ENCODE data around the gene LIPM. TPM values are rescaled to one million over a fixed set of nuclear protein-coding genes. Genes with fewer than 3 reads are reported as not detected.
"Not testable (repeated sequence)": the region's sequence is repeated elsewhere in the genome, so short reads cannot be mapped to it uniquely, and the experiment has no call there.

LIPM gene
- total and polyA plus RNA-seq, 2 experiments from 2014 or later: not detected

DNA sequence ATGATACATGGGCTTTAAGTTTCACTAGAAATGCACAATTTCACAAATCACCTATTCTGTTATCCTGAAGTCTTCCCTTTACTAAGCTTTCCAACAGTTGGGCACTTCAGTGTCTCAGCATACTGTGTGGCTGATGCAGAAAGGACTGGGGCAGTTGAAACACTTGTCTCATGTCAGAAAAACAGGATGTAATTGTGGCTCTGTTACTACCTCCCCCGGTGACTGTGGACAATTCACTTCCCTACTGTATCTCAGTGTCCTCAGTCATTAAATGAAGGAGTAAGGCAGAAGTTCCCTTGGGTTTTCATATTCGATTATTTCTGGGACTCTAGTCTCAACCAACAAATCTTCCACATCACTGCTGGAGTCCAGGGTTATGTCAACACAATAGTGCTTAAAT lies 31.2 kb downstream of the LIPM start:
- Histone ChIP-seq H2AFZ (no peak overlapping the region), H3K9me3 (ENCODE audit: low read depth) (no peaks in the 10 kb centered on the region), H4K20me1 (ENCODE audit: insufficient read depth) (no peaks in the 10 kb centered on the region), H3K4me2 (ENCODE audit: unreplicated experiment) (no peak overlapping the region), H3K27ac (no peak overlapping the region), H3K27me3 (replicated peaks; ENCODE audit: insufficient read depth) (no peaks in the 10 kb centered on the region), H3K36me3 (ENCODE audit: low read depth) (no peaks in the 10 kb centered on the region), H3K4me3 (no peak overlapping the region), H3K9me2 (ENCODE audit: insufficient read depth) (no peaks in the 10 kb centered on the region), H3K4me1 (ENCODE audit: insufficient read depth) (no peaks in the 10 kb centered on the region), H3K79me2 (ENCODE audit: insufficient read depth) (no peaks in the 10 kb centered on the region), H3K9ac (no peak overlapping the region), H3F3A (ENCODE audit: insufficient read depth) (no peaks in the 10 kb centered on the region)
- no peak for DNase-seq
- WGBS, 2 experiments (ENCODE audit: low coverage in 1 of 2, low lambda C conversion rate in 2 of 2, missing lambda C conversion rate in 2 of 2): 44 to 50% methylated on average over 2 of the region's 2 CpGs
- TF ChIP-seq EZH2phosphoT487 (IDR thresholded peaks at IDR 0.05; ENCODE audit: insufficient read depth, low read depth) (no peak), EZH2 (IDR thresholded peaks at IDR 0.05; ENCODE audit: insufficient read depth, poor library complexity, severe bottlenecking) (no peak)
- in situ Hi-C loops (cut with MboI): loop anchor here (10.0 kb wide), 1 partner anchor 381 kb away; no protein-coding TSS in a partner anchor

DNA sequence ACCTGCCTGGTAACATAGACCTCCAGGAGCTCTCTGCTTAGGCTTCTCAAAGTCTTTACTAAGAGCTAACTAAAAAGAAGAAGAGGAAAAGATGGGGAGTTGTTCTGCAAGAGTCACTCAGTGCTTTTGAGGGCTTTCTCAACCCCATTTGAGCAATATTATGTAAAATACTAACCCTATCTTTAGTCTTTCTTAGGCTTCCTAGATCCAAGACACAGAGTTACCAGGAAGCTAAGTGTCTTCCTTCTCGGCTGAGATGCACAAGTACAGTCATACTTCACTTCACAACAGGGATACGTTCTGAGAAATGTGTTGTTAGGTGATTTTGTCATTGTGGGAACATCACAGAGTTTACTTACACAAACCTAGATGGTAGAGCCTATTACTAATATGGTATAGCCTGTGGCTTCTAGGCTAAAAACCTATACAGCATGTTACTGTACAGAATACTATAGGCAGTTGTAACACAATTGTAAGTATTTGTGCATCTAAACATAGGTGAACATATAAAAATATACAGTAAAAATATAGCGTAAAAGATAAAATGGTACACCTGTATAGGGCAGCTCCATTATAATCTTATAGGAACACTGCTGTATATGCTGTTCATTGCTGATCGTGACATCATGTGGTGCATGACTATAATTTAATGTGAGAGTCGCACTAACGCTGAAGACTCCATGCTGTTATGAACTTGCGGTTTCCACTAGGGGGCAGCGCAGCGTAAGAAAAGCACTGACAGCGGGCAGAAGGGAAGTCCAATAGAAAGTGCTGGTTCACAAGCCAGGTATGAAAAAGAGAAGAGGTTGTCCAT lies 32.8 kb downstream of the LIPM start:
- Histone ChIP-seq H3K4me3 (no peak overlapping the region), H2AFZ (no peak overlapping the region), H3K79me2 (ENCODE audit: insufficient read depth) (no peaks in the 10 kb centered on the region), H3K9me2 (ENCODE audit: insufficient read depth) (no peaks in the 10 kb centered on the region), H4K20me1 (ENCODE audit: insufficient read depth) (no peaks in the 10 kb centered on the region), H3K36me3 (ENCODE audit: low read depth) (no peaks in the 10 kb centered on the region), H3K4me1 (ENCODE audit: insufficient read depth) (no peaks in the 10 kb centered on the region), H3K27ac (no peak overlapping the region), H3K4me2 (ENCODE audit: unreplicated experiment) (no peak overlapping the region), H3K9ac (no peak overlapping the region), H3K27me3 (replicated peaks; ENCODE audit: insufficient read depth) (no peaks in the 10 kb centered on the region), H3F3A (ENCODE audit: insufficient read depth) (no peaks in the 10 kb centered on the region), H3K9me3 (ENCODE audit: low read depth) (no peaks in the 10 kb centered on the region)
- WGBS, 2 experiments (ENCODE audit: low coverage in 1 of 2, low lambda C conversion rate in 2 of 2, missing lambda C conversion rate in 2 of 2): 19 to 22% methylated on average over 10 of the region's 10 CpGs
- in situ Hi-C loops (cut with MboI): loop anchor here (5.0 to 10.0 kb wide), 2 partner anchors 102 to 379 kb away; no protein-coding TSS in a partner anchor
- peak; percentile 90 for DNase-seq
- TF ChIP-seq EZH2 (IDR thresholded peaks at IDR 0.05; ENCODE audit: insufficient read depth, poor library complexity, severe bottlenecking): no peak
- TF ChIP-seq EZH2phosphoT487 (IDR thresholded peaks at IDR 0.05; ENCODE audit: insufficient read depth, low read depth): no peak

DNA sequence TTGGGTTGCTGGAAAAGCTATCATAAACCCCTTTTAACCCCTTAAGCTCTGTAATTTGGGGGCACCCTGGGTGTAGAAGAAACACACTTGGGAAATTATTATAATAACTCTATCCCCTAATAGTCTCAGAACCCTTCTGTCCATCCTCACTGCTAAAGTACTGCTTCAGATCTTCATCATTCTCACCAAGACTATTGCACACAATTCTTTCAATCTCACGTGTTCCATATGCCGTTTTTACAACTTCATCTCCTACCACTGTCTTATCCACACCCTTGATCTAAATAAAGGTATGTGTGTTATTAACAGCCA lies 33.3 kb downstream of the LIPM start:
- Histone ChIP-seq H3K36me3 (ENCODE audit: low read depth) (no peaks in the 10 kb centered on the region), H3F3A (ENCODE audit: insufficient read depth) (no peaks in the 10 kb centered on the region), H3K27me3 (replicated peaks; ENCODE audit: insufficient read depth) (no peaks in the 10 kb centered on the region), H2AFZ (no peak overlapping the region), H3K9me3 (ENCODE audit: low read depth) (no peaks in the 10 kb centered on the region), H3K4me3 (no peak overlapping the region), H3K27ac (no peak overlapping the region), H3K9ac (no peak overlapping the region), H3K79me2 (ENCODE audit: insufficient read depth) (no peaks in the 10 kb centered on the region), H3K9me2 (ENCODE audit: insufficient read depth) (no peaks in the 10 kb centered on the region), H4K20me1 (ENCODE audit: insufficient read depth) (no peaks in the 10 kb centered on the region), H3K4me2 (ENCODE audit: unreplicated experiment) (no peak overlapping the region), H3K4me1 (ENCODE audit: insufficient read depth) (no peaks in the 10 kb centered on the region)
- TF ChIP-seq EZH2phosphoT487 (IDR thresholded peaks at IDR 0.05; ENCODE audit: insufficient read depth, low read depth): no peak
- no peak for TF ChIP-seq EZH2 (IDR thresholded peaks at IDR 0.05; ENCODE audit: insufficient read depth, poor library complexity, severe bottlenecking)
- no peak for DNase-seq
- WGBS, 2 experiments (ENCODE audit: low coverage in 1 of 2, low lambda C conversion rate in 2 of 2, missing lambda C conversion rate in 2 of 2): 0% methylated on average over 2 of the region's 2 CpGs
- in situ Hi-C loops (cut with MboI): loop anchor here (5.0 to 10.0 kb wide), 2 partner anchors 101 to 379 kb away; no protein-coding TSS in a partner anchor

DNA sequence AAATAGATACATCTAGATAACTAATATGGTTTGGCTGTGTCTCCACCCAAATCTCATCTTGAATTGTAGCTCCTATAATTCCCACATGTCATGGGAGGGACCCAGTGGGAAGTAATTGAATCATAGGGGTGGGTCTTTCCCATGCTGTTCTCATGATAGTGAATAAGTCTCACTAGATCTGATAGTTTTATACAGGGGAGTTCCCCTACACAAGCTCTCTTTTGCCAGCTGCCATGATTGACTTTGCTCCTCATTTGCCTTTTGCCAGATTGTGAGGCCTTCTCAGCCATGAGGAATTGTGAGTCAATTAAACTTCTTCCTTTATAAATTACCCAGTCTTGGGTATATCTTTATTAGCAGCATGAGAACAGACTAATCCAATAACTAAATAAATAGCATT lies 35.1 kb downstream of the LIPM start:
- not testable (repeated sequence) for H3K9ac ChIP-seq; DNase-seq; H3K9me2 ChIP-seq (ENCODE audit: insufficient read depth); H2AFZ ChIP-seq; H3K27me3 ChIP-seq (replicated peaks; ENCODE audit: insufficient read depth); H3K4me2 ChIP-seq (ENCODE audit: unreplicated experiment); H3K9me3 ChIP-seq (ENCODE audit: low read depth); H3K36me3 ChIP-seq (ENCODE audit: low read depth); H3K27ac ChIP-seq; H3K4me3 ChIP-seq; H3K79me2 ChIP-seq (ENCODE audit: insufficient read depth); H4K20me1 ChIP-seq (ENCODE audit: insufficient read depth); H3K4me1 ChIP-seq (ENCODE audit: insufficient read depth); H3F3A ChIP-seq (ENCODE audit: insufficient read depth)
- in situ Hi-C loops (cut with MboI): loop anchor here (5.0 to 10.0 kb wide), 2 partner anchors 100 to 377 kb away; no protein-coding TSS in a partner anchor

All from GM23248 (cell line).